IMR-90 (cell line): Measurements from ENCODE around the gene AMDHD2. TPM values are rescaled to one million over a fixed set of nuclear protein-coding genes. Genes with fewer than 3 reads are reported as not detected.

Source experiments
- ATAC-seq: fragments of 200-7000 bp; cut with Tn5 transposase; 2 replicates; pipeline ENCODE4 v1.9.1; 2020; ENCODE audit warnings: low read depth, mild to moderate bottlenecking, moderate library complexity
- BruUV-seq: library from RNA; stranded (reverse); fragments of 400-500 nt; replicated peaks from 2 replicates; lab custom pipeline; 2021; lab: Mats Ljungman, UMichigan
- CTCF ChIA-PET: fragments of 300-600 bp; formaldehyde crosslinking; extraction: SDS; loops from one replicate; lab custom pipeline; 2021; ENCODE audit warnings: antibody characterized with exemption; lab: Yijun Ruan, JAX
- POLR2A ChIA-PET: fragments of 300-600 bp; sonication (Branson Sonifier 250); formaldehyde crosslinking; loops from one replicate; lab custom pipeline; 2022; ENCODE audit warnings: antibody characterized with exemption; ENCODE audit not compliant: unreplicated experiment; lab: Charles Lee
- DNase-seq: peaks from one replicate; pipeline ENCODE4 v3.0.0; 2013
- H2AFZ ChIP-seq: replicated peaks from 2 replicates; pipeline ENCODE3; 2013; ENCODE audit warnings: low read length, mild to moderate bottlenecking; ENCODE audit not compliant: poor library complexity
- H2AK5ac ChIP-seq: 2 replicates; pipeline ENCODE4 v1.6.1; 2013; ENCODE audit warnings: low read depth, low read length, inconsistent platforms
- H2AK9ac ChIP-seq: replicated peaks from 2 replicates; pipeline ENCODE3; 2013; ENCODE audit warnings: mild to moderate bottlenecking, low read depth, low read length, moderate library complexity; ENCODE audit not compliant: poor library complexity
- H2BK120ac ChIP-seq: 2 replicates; pipeline ENCODE4 v1.6.1; 2013; ENCODE audit warnings: low read depth, low read length, inconsistent platforms
- H2BK15ac ChIP-seq: 3 replicates; pipeline ENCODE4 v1.6.1; 2013; ENCODE audit warnings: low read depth, low read length, inconsistent platforms
- H2BK20ac ChIP-seq: 2 replicates; pipeline ENCODE4 v1.6.1; 2013; ENCODE audit warnings: low read depth, mild to moderate bottlenecking, inconsistent platforms, low read length, moderate library complexity
- H2BK5ac ChIP-seq: 2 replicates; pipeline ENCODE4 v1.6.1; 2013; ENCODE audit warnings: mild to moderate bottlenecking, low read depth, low read length, inconsistent platforms; ENCODE audit not compliant: poor library complexity, severe bottlenecking
- H3K14ac ChIP-seq: replicated peaks from 2 replicates; pipeline ENCODE4 v1.6.1; 2013; ENCODE audit warnings: low read depth, low read length, inconsistent platforms
- H3K18ac ChIP-seq: 2 replicates; pipeline ENCODE4 v1.6.1; 2013; ENCODE audit warnings: low read depth, low read length, control low read depth
- H3K23ac ChIP-seq: 2 replicates; pipeline ENCODE4 v1.6.1; 2013; ENCODE audit warnings: low read depth, low read length, inconsistent platforms
- H3K27ac ChIP-seq: 2 replicates; pipeline ENCODE4 v1.5.1; 2013; ENCODE audit warnings: mild to moderate bottlenecking, control low read depth, low read length; ENCODE audit not compliant: insufficient read depth
- H3K27me3 ChIP-seq: 2 replicates; pipeline ENCODE4 v1.6.1; 2013; ENCODE audit warnings: low read length; ENCODE audit not compliant: control insufficient read depth, insufficient read depth
- H3K36me3 ChIP-seq: 2 replicates; pipeline ENCODE4 v1.6.1; 2013; ENCODE audit warnings: low read length, mixed read lengths; ENCODE audit not compliant: control insufficient read depth, insufficient read depth
- H3K4ac ChIP-seq: 2 replicates; pipeline ENCODE4 v1.6.1; 2013; ENCODE audit warnings: low read depth, low read length, inconsistent platforms
- H3K4me1 ChIP-seq: 2 replicates; pipeline ENCODE4 v1.6.1; 2013; ENCODE audit warnings: low read length, mixed read lengths; ENCODE audit not compliant: control insufficient read depth, insufficient read depth
- H3K4me2 ChIP-seq: 2 replicates; pipeline ENCODE4 v1.6.1; 2013; ENCODE audit warnings: low read depth, mild to moderate bottlenecking, control low read depth, low read length, moderate library complexity
- H3K4me3 ChIP-seq: 2 replicates; pipeline ENCODE4 v1.5.1; 2013; ENCODE audit warnings: low read depth, mild to moderate bottlenecking, control low read depth, low read length, moderate library complexity; ENCODE audit not compliant: insufficient read depth
- H3K56ac ChIP-seq: 2 replicates; pipeline ENCODE4 v1.6.1; 2013; ENCODE audit warnings: low read length, inconsistent platforms; ENCODE audit not compliant: insufficient read depth; ENCODE audit errors: extremely low read depth
- H3K79me1 ChIP-seq, 2 experiments: 2 replicates each; pipeline ENCODE4 v1.6.1; 2013; ENCODE audit warnings: low read length in 2 of 2, inconsistent platforms in 1 of 2, low read depth in 1 of 2
- H3K9ac ChIP-seq: 2 replicates; pipeline ENCODE4 v1.6.1; 2013; ENCODE audit warnings: low read depth, low read length, control low read depth
- H3K9me1 ChIP-seq: 2 replicates; pipeline ENCODE4 v1.6.1; 2013; ENCODE audit warnings: low read length, inconsistent platforms; ENCODE audit not compliant: insufficient read depth
- H3K9me3 ChIP-seq: 2 replicates; pipeline ENCODE4 v1.6.1; 2013; ENCODE audit warnings: low read length; ENCODE audit not compliant: control insufficient read depth, insufficient read depth
- H4K20me1 ChIP-seq: 2 replicates; pipeline ENCODE4 v1.6.1; 2013; ENCODE audit warnings: low read length, inconsistent platforms; ENCODE audit not compliant: insufficient read depth
- H4K5ac ChIP-seq: 2 replicates; pipeline ENCODE4 v1.6.1; 2013; ENCODE audit warnings: mild to moderate bottlenecking, low read depth, low read length, control low read depth
- H4K8ac ChIP-seq, 2 experiments: 2 replicates each; pipeline ENCODE4 v1.6.1; 2013; ENCODE audit warnings: low read depth in 2 of 2, low read length in 2 of 2, control low read depth in 1 of 2, inconsistent platforms in 1 of 2
- H4K91ac ChIP-seq: 2 replicates; pipeline ENCODE4 v1.6.1; 2013; ENCODE audit warnings: low read depth, low read length, inconsistent platforms; ENCODE audit not compliant: insufficient read depth
- BHLHE40 ChIP-seq: fragments of 150-350 bp; IDR thresholded peaks from 2 replicates; pipeline ENCODE4 v1.6.1; 2016; ENCODE audit warnings: mild to moderate bottlenecking, low read depth, low read length
- ELK1 ChIP-seq: fragments of 150-350 bp; IDR thresholded peaks from 2 replicates; pipeline ENCODE4 v1.6.1; 2016; ENCODE audit warnings: low read depth, mild to moderate bottlenecking, low read length, moderate library complexity, borderline replicate concordance
- FOS ChIP-seq: fragments of 150-350 bp; IDR thresholded peaks from 2 replicates; pipeline ENCODE4 v1.6.1; 2016; ENCODE audit warnings: low read depth, low read length
- MAZ ChIP-seq: IDR thresholded peaks from 2 replicates; pipeline ENCODE4 v1.6.1; 2012; ENCODE audit warnings: low read depth, mild to moderate bottlenecking, low read length, improper control_type of control experiment, moderate library complexity, borderline replicate concordance
- WGBS, 2 experiments: methylation state at CpG; one replicate each; pipeline versions ENCODE4 v1.1.5 to v1.1.7; 2013; ENCODE audit warnings: missing lambda C conversion rate in 2 of 2; ENCODE audit not compliant: insufficient read length in 1 of 2; ENCODE audit errors: extremely low coverage in 2 of 2; 5-methylcytosine and 5-hydroxymethylcytosine counted together
- dilution Hi-C: fragments of 300-500 bp; cut with HindIII; formaldehyde crosslinking; loops from one replicate; pipeline ENCODE4 v1.14.3; 2018; ENCODE audit warnings: low sequenced_read_pairs; ENCODE audit not compliant: unreplicated experiment
- in situ Hi-C: fragments of 300-500 bp; cut with MboI; formaldehyde crosslinking; loops from 3 replicates; pipeline ENCODE4 v1.14.3; 2019; ENCODE audit warnings: low sequenced_read_pairs, inconsistent platforms, mixed read lengths
- intact Hi-C: fragments of 100-400 bp; cut with micrococcal nuclease; formaldehyde crosslinking; loops from 2 replicates; pipeline ENCODE4 v1.10.0; 2022
- polyA plus RNA-seq, 3 experiments: library from polyadenylated mRNA; depleted of rRNA; stranded (reverse); fragments of >200 nt; gene quantifications; 2 replicates each; pipeline ENCODE4 v1.2.3, GENCODE V29; 2012; ENCODE audit warnings: low replicate concordance in 1 of 3
- total RNA-seq: library from RNA; depleted of rRNA; stranded (reverse); fragments of >200 nt; gene quantifications from 2 replicates; pipeline ENCODE4 v1.2.3, GENCODE V29; 2012

AMDHD2 gene
- total and polyA plus RNA-seq, 2 of the 4 experiments (the other 2 are of a cell fraction): 10.6 to 30.3 TPM

GRCh38 chr16:2532494-2533141 is 12.4 kb downstream of the AMDHD2 start:
- H3K27me3 ChIP-seq: no peaks in the 10 kb centered on the region
- H3K4me2 ChIP-seq: peak overlapping the region; percentile 96
- H4K91ac ChIP-seq: peak overlapping the region; percentile 76
- intact Hi-C loops: no loop called here
- H2AK9ac ChIP-seq: peak overlapping the region; percentile 89
- H3K23ac ChIP-seq: peak overlapping the region; percentile 68
- H3K9ac ChIP-seq: peak overlapping the region; percentile 84
- H3K4ac ChIP-seq: peak overlapping the region; percentile 64
- H2AK5ac ChIP-seq: peak overlapping the region; percentile 86
- H2AFZ ChIP-seq: peak overlapping the region; percentile 91
- peak overlapping the region; percentile 50 for H2BK5ac ChIP-seq
- H3K56ac ChIP-seq: peak overlapping the region; percentile 50; the same call in 1 of the 2 replicates
- dilution Hi-C loops: no loop called here
- DNase-seq (peak; percentile 34), ATAC-seq (peak; percentile 2)
- peaks cover 22% of the 10 kb centered on the region; the same call in 1 of the 2 replicates for H3K36me3 ChIP-seq
- in situ Hi-C loops: no loop called here
- H3K18ac ChIP-seq: peak overlapping the region; percentile 44; the same call in 1 of the 2 replicates
- no peak overlapping the region for H2BK20ac ChIP-seq
- peak overlapping the region; percentile 59 to 80 for H4K8ac ChIP-seq
- no peaks in the 10 kb centered on the region for H4K20me1 ChIP-seq
- H3K9me1 ChIP-seq: peaks cover 12% of the 10 kb centered on the region; the same call in 1 of the 2 replicates
- no peaks in the 10 kb centered on the region for H3K9me3 ChIP-seq
- peak overlapping the region; percentile 38; the same call in 1 of the 2 replicates for H2BK120ac ChIP-seq
- no peak overlapping the region; the same call in 2 of the 3 replicates for H2BK15ac ChIP-seq
- peaks cover 0 to 22% of the 10 kb centered on the region in 2 experiments; a peak in 1 of 4 replicates for H3K79me1 ChIP-seq
- H3K27ac ChIP-seq: peak overlapping the region; percentile 75
- POLR2A ChIA-PET: no interaction called here
- 2% methylated on average over 15 of the region's 37 CpGs; no CpG with 5 or more reads in 1 of the 2 experiments for WGBS, 2 experiments
- H3K4me1 ChIP-seq: peaks cover 18% of the 10 kb centered on the region
- peak overlapping the region; percentile 55 for H3K4me3 ChIP-seq
- H4K5ac ChIP-seq: peak overlapping the region; percentile 70
- no TSS peak for BruUV-seq
- CTCF ChIA-PET: no interaction called here
- H3K14ac ChIP-seq: peak overlapping the region; percentile 80
- TF ChIP-seq FOS (no peak), BHLHE40 (no peak), MAZ (peak; percentile 24; the same call in 1 of the 2 replicates), ELK1 (no peak)
